Effector memory CD8-positive, alpha-beta T cell (primary cell): ENCODE measurements around the gene KCTD17.

Experiments used
- ATAC-seq: fragments of 150-1000 bp; cut with Tn5 transposase; replicated peaks from 2 replicates; pipeline ENCODE4 v1.10.0; 2021; ENCODE audit warnings: mild to moderate bottlenecking, moderate library complexity
- DNase-seq, 3 experiments: peaks; one replicate each; pipeline ENCODE4 v3.0.0; 2021
- H3K27ac Mint-ChIP-seq, 2 donors: one replicate each; pipeline ENCODE4 v1.8.0; 2022; ENCODE audit warnings: mild to moderate bottlenecking in 2 of 2, mixed read lengths in 2 of 2, moderate library complexity in 2 of 2
- H3K27me3 Mint-ChIP-seq, 2 donors: one replicate each; pipeline ENCODE4 v1.8.0; 2022; ENCODE audit warnings: mixed read lengths in 2 of 2
- H3K36me3 Mint-ChIP-seq: one replicate; pipeline ENCODE4 v1.8.0; 2022; ENCODE audit warnings: mild to moderate bottlenecking, moderate library complexity, mixed read lengths; ENCODE audit not compliant: insufficient read depth
- H3K4me1 Mint-ChIP-seq, 2 donors: one replicate each; pipeline ENCODE4 v1.8.0; 2022; ENCODE audit warnings: low read depth in 2 of 2, mixed read lengths in 2 of 2
- H3K4me3 Mint-ChIP-seq, 2 donors: one replicate each; pipeline ENCODE4 v1.8.0; 2022; ENCODE audit warnings: mild to moderate bottlenecking in 2 of 2, mixed read lengths in 2 of 2, moderate library complexity in 2 of 2
- H3K9me3 Mint-ChIP-seq, 2 donors: one replicate each; pipeline ENCODE4 v1.8.0; 2022; ENCODE audit warnings: mixed read lengths in 2 of 2

The KCTD17 gene

GRCh38 chr22:37037669-37038068 lies 13.9 kb upstream of the KCTD17 start:
- H3K4me3 Mint-ChIP-seq, result no peak overlapping the region
- no peak for DNase-seq
- H3K27me3 Mint-ChIP-seq, result peaks cover 28 to 60% of the 10 kb centered on the region in 2 donors
- ATAC-seq, result no peak
- H3K4me1 Mint-ChIP-seq, result no peaks in the 10 kb centered on the region
- peaks cover 4% of the 10 kb centered on the region for H3K36me3 Mint-ChIP-seq
- H3K9me3 Mint-ChIP-seq, result no peaks in the 10 kb centered on the region
- H3K27ac Mint-ChIP-seq, result no peak overlapping the region

- no peaks in the 10 kb centered on the region for H3K4me1 Mint-ChIP-seq
- peaks cover 28 to 65% of the 10 kb centered on the region in 2 donors for H3K27me3 Mint-ChIP-seq
- H3K4me3 Mint-ChIP-seq, result no peak overlapping the region
- ATAC-seq, result no peak
- H3K9me3 Mint-ChIP-seq, result no peaks in the 10 kb centered on the region
- H3K36me3 Mint-ChIP-seq, result peaks cover 4% of the 10 kb centered on the region
- H3K27ac Mint-ChIP-seq, result no peak overlapping the region
- no peak for DNase-seq
Measured at GRCh38 chr22:37039466-37039865, 12.1 kb upstream of the KCTD17 start.

- Mint-ChIP-seq H3K36me3 (no peaks in the 10 kb centered on the region), H3K27me3 (peaks cover 0 to 37% of the 10 kb centered on the region in 2 donors), H3K9me3 (no peaks in the 10 kb centered on the region), H3K4me1 (no peaks in the 10 kb centered on the region), H3K27ac (no peak overlapping the region), H3K4me3 (no peak overlapping the region)
- ATAC-seq (no peak), DNase-seq (no peak)
Measured at GRCh38 chr22:37043209-37043827, 8.2 kb upstream of the KCTD17 start.

- no peaks in the 10 kb centered on the region for H3K36me3 Mint-ChIP-seq
- ATAC-seq, result peak; percentile 66
- peaks cover 0 to 37% of the 10 kb centered on the region in 2 donors for H3K27me3 Mint-ChIP-seq
- DNase-seq, result peak in 2 of 3 experiments; percentile 14 to 23
- H3K4me3 Mint-ChIP-seq, result no peak overlapping the region
- no peaks in the 10 kb centered on the region for H3K9me3 Mint-ChIP-seq
- no peaks in the 10 kb centered on the region for H3K4me1 Mint-ChIP-seq
- no peak overlapping the region for H3K27ac Mint-ChIP-seq
Measured at GRCh38 chr22:37043828-37044538, 7.6 kb upstream of the KCTD17 start.

- Mint-ChIP-seq H3K4me1 (no peaks in the 10 kb centered on the region), H3K4me3 (no peak overlapping the region), H3K27ac (no peak overlapping the region), H3K9me3 (no peaks in the 10 kb centered on the region), H3K27me3 (peaks cover 0 to 28% of the 10 kb centered on the region in 2 donors), H3K36me3 (no peaks in the 10 kb centered on the region)
- DNase-seq (no peak), ATAC-seq (peak; percentile 51)
Measured at GRCh38 chr22:37044634-37045625, 6.6 kb upstream of the KCTD17 start.

- H3K27ac Mint-ChIP-seq, result no peak overlapping the region
- ATAC-seq, result no peak
- peaks cover 0 to 19% of the 10 kb centered on the region in 2 donors for H3K27me3 Mint-ChIP-seq
Measured at GRCh38 chr22:37045958-37046357, 5.6 kb upstream of the KCTD17 start.

GRCh38 chr22:37046589-37046988 lies 5.0 kb upstream of the KCTD17 start:
- DNase-seq (no peak), ATAC-seq (no peak)
- H3K4me1 Mint-ChIP-seq, result no peaks in the 10 kb centered on the region
- H3K27ac Mint-ChIP-seq, result no peak overlapping the region
- H3K36me3 Mint-ChIP-seq, result no peaks in the 10 kb centered on the region
- no peaks in the 10 kb centered on the region for H3K9me3 Mint-ChIP-seq
- peaks cover 0 to 13% of the 10 kb centered on the region in 2 donors for H3K27me3 Mint-ChIP-seq
- H3K4me3 Mint-ChIP-seq, result no peak overlapping the region

More at GRCh38 chr22:37045958-37046357, 5.6 kb upstream of the KCTD17 start:
- H3K9me3 Mint-ChIP-seq, result no peaks in the 10 kb centered on the region
- no peak overlapping the region for H3K4me3 Mint-ChIP-seq
- H3K36me3 Mint-ChIP-seq, result no peaks in the 10 kb centered on the region
- H3K4me1 Mint-ChIP-seq, result no peaks in the 10 kb centered on the region
- DNase-seq, result no peak

GRCh38 chr22:37047006-37047405 lies 4.5 kb upstream of the KCTD17 start:
- Mint-ChIP-seq H3K27ac (no peak overlapping the region), H3K4me3 (no peak overlapping the region), H3K4me1 (no peaks in the 10 kb centered on the region), H3K27me3 (peaks cover 0 to 9% of the 10 kb centered on the region in 2 donors), H3K9me3 (no peaks in the 10 kb centered on the region), H3K36me3 (no peaks in the 10 kb centered on the region)
- DNase-seq, result no peak
- ATAC-seq, result no peak

- Mint-ChIP-seq H3K27ac (no peak overlapping the region), H3K4me3 (no peak overlapping the region), H3K4me1 (peaks cover 7% of the 10 kb centered on the region in 2 donors), H3K27me3 (peaks cover 0 to 1% of the 10 kb centered on the region in 2 donors), H3K36me3 (no peaks in the 10 kb centered on the region), H3K9me3 (no peaks in the 10 kb centered on the region)
- DNase-seq, result no peak
- no peak for ATAC-seq
Measured at GRCh38 chr22:37048133-37048532, 3.4 kb upstream of the KCTD17 start.

- Mint-ChIP-seq H3K27me3 (no peaks in the 10 kb centered on the region), H3K27ac (no peak overlapping the region), H3K9me3 (no peaks in the 10 kb centered on the region), H3K36me3 (no peaks in the 10 kb centered on the region), H3K4me1 (peaks cover 7 to 9% of the 10 kb centered on the region in 2 donors), H3K4me3 (no peak overlapping the region)
- DNase-seq, result no peak
- no peak for ATAC-seq
Measured at GRCh38 chr22:37049224-37049623, 2.3 kb upstream of the KCTD17 start.

GRCh38 chr22:37050913-37051312 lies 629 bp upstream of the KCTD17 start:
- ATAC-seq (no peak), DNase-seq (no peak)
- Mint-ChIP-seq H3K27me3 (no peaks in the 10 kb centered on the region), H3K4me1 (peaks cover 7 to 9% of the 10 kb centered on the region in 2 donors), H3K27ac (peak overlapping the region in 1 of 2 donors; percentile 49), H3K4me3 (peak overlapping the region; percentile 81), H3K36me3 (no peaks in the 10 kb centered on the region), H3K9me3 (no peaks in the 10 kb centered on the region)

GRCh38 chr22:37052386-37053309 lies 1.1 kb downstream of the KCTD17 start:
- Mint-ChIP-seq H3K36me3 (no peaks in the 10 kb centered on the region), H3K27ac (peak overlapping the region; percentile 68 to 78), H3K27me3 (no peaks in the 10 kb centered on the region)

More at GRCh38 chr22:37052386-37053309, 1.1 kb downstream of the KCTD17 start:
- DNase-seq, result no peak
- peak overlapping the region; percentile 81 for H3K4me3 Mint-ChIP-seq
- no peak for ATAC-seq
- no peaks in the 10 kb centered on the region for H3K9me3 Mint-ChIP-seq
- H3K4me1 Mint-ChIP-seq, result peaks cover 7 to 9% of the 10 kb centered on the region in 2 donors
